ENCODE results near the gene TAGLN3. TPM values are rescaled to one million over a fixed set of nuclear protein-coding genes. Genes with fewer than 3 reads are reported as not detected.

The TAGLN3 gene
- total RNA-seq, 1 donor from 2014 or later: 1.8 TPM

DNA sequence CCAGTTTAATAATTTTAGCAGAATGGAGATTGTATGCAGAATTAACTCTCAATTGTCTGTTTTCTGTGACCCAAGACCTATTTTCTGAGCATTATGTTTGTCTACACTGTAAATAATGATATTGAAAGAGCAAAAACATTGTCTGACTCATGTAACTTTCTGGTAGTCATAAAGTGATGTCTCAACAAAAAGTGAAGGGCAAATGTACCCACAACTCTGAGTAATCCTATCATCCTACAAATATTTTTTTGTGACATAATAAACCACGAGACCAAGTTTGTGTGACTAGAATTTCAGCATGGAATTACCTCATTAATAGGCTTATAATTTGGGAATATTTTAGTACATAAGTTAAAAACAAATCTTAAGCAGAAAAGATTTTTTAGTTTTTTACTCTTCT lies 35.3 kb upstream of the TAGLN3 start:
- H3K36me3 ChIP-seq (ENCODE audit: control insufficient read depth, insufficient read depth, low read length): peaks cover 9% of the 10 kb centered on the region
- no peak overlapping the region for H3K4me3 ChIP-seq (ENCODE audit: low read depth, low read length)
- no peak for FAIRE-seq
- no peaks in the 10 kb centered on the region for H3K27me3 ChIP-seq (ENCODE audit: control insufficient read depth, insufficient read depth, low read length)
- peak; percentile 93 for DNase-seq (ENCODE audit: low read depth)
- TF ChIP-seq, protein P1, sequence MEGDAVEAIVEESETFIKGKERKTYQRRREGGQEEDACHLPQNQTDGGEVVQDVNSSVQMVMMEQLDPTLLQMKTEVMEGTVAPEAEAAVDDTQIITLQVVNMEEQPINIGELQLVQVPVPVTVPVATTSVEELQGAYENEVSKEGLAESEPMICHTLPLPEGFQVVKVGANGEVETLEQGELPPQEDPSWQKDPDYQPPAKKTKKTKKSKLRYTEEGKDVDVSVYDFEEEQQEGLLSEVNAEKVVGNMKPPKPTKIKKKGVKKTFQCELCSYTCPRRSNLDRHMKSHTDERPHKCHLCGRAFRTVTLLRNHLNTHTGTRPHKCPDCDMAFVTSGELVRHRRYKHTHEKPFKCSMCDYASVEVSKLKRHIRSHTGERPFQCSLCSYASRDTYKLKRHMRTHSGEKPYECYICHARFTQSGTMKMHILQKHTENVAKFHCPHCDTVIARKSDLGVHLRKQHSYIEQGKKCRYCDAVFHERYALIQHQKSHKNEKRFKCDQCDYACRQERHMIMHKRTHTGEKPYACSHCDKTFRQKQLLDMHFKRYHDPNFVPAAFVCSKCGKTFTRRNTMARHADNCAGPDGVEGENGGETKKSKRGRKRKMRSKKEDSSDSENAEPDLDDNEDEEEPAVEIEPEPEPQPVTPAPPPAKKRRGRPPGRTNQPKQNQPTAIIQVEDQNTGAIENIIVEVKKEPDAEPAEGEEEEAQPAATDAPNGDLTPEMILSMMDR (IDR thresholded peaks at IDR 0.05; ENCODE audit: insufficient read depth, low read length, severe bottlenecking): no peak

DNA sequence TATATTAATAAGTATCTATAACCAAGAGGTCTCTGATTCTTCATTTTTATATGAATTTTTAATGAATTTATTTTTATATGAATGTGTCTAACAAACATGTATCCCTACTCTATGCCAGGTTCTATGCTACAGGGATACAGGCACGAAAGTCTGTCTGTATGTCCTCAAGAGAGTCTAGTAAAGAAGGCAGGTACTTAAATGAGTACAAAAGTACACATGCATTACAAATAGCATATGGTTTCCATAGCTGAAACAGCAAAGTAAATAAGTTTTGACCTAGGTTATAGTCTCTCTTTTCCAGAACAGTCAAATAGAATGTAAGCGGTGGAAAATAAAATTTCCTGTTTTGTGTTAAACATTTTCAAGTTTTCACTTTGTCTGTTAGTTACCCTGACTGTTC lies 33.2 kb upstream of the TAGLN3 start:
- FAIRE-seq (no peak), DNase-seq (ENCODE audit: low read depth) (no peak)
- peaks cover 8% of the 10 kb centered on the region for H3K36me3 ChIP-seq (ENCODE audit: control insufficient read depth, insufficient read depth, low read length)
- TF ChIP-seq, protein P1 (IDR thresholded peaks at IDR 0.05; ENCODE audit: insufficient read depth, low read length, severe bottlenecking): no peak
- no peaks in the 10 kb centered on the region for H3K27me3 ChIP-seq (ENCODE audit: control insufficient read depth, insufficient read depth, low read length)
- H3K4me3 ChIP-seq (ENCODE audit: low read depth, low read length): no peak overlapping the region

DNA sequence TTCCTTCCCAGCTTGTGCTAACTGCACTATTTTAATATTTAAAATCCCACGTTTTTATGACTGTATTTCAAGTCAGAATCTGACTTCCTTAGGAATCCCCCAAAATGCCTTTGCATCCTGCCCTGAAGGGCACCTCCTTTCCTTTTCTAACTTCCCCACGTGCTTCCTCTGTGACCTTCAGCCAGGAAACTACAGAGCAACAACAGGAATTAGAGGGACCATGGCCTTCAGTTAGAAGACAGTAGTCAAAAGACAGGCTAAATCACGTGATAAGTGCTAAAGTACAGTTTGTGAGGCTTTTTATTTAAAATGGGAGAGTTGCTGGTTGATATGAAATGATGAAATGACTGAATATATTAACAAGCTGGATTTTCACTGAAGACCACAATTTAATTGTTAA lies 31.7 kb upstream of the TAGLN3 start:
- Histone ChIP-seq H3K36me3 (ENCODE audit: control insufficient read depth, insufficient read depth, low read length) (peaks cover 9% of the 10 kb centered on the region), H3K27me3 (ENCODE audit: control insufficient read depth, insufficient read depth, low read length) (no peaks in the 10 kb centered on the region), H3K4me3 (ENCODE audit: low read depth, low read length) (no peak overlapping the region)
- FAIRE-seq: no peak
- TF ChIP-seq, protein P1 (IDR thresholded peaks at IDR 0.05; ENCODE audit: insufficient read depth, low read length, severe bottlenecking): no peak
- no peak for DNase-seq (ENCODE audit: low read depth)

DNA sequence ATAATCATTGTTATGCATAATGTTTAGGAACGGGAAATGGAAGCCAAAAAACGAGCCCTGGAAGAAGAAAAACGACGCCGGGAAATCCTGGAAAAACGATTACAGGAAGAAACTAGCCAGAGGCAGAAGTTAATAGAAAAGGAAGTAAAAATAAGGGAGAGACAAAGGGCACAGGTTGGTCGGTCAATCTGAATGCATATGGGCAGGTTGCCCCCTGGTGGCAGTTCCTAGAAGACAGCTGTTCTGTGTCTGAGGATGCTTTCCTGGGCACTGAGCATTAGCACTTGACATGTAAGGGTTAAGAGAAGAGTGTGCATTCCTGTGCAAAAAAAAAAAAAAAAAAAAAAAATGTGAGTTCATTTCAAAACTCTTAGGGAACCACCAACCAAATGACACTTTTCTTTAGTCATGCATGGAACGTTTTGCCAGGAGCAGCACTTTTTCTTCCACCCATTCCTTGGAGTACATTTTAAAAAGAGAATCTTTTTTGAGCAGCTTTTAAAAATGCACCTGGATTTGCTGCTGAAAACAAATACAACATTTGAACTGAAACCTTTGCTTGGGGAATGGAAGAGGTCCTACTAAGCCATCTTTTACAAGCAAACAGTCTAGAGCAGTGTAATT lies 31.0 kb upstream of the TAGLN3 start:
- TF ChIP-seq, protein P1 (IDR thresholded peaks at IDR 0.05; ENCODE audit: insufficient read depth, low read length, severe bottlenecking): peak; percentile 90
- peaks cover 7% of the 10 kb centered on the region for H3K36me3 ChIP-seq (ENCODE audit: control insufficient read depth, insufficient read depth, low read length)
- peak; percentile 58 for DNase-seq (ENCODE audit: low read depth)

DNA sequence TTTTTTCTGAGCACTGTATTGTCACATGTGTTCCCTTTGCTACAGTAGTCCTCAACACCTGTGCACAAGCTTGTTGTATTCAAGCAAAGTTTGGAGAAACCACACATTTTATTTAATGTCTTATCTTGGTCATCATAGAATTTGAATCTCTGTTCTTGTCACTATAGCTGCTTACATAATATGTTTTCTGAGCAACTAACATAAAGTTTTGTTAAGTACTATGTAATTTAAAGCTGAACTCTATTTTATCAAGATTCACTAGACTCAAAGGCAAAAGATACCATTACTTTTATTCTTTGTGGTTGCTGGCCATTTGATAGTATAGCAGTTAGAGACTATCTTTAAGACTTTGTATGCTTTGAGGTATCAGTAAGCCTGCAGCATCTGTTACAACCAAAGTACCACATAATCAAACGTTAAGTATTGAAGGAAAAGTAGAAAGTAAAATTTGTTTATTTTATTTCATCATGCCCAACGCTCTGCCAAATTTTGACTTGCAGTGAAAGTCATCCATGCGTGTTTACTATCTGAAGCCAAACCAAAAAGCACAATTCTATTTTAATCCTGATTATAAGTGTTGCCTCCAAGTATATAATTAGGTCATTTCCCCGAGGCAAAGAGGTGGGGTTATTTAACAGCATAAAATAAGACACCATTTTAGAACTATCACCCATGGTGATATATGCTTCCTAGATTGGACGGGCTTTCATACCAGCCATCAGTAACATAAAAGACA lies 30.2 kb upstream of the TAGLN3 start:
- Histone ChIP-seq H3K4me3 (ENCODE audit: low read depth, low read length) (no peak overlapping the region), H3K27me3 (ENCODE audit: control insufficient read depth, insufficient read depth, low read length) (no peaks in the 10 kb centered on the region), H3K36me3 (ENCODE audit: control insufficient read depth, insufficient read depth, low read length) (peaks cover 8% of the 10 kb centered on the region)
- DNase-seq (ENCODE audit: low read depth) (no peak), FAIRE-seq (no peak)
- TF ChIP-seq, protein P1 (IDR thresholded peaks at IDR 0.05; ENCODE audit: insufficient read depth, low read length, severe bottlenecking): no peak

More for the DNA sequence above, 31.0 kb upstream of the TAGLN3 start:
- Histone ChIP-seq H3K27me3 (ENCODE audit: control insufficient read depth, insufficient read depth, low read length) (no peaks in the 10 kb centered on the region), H3K4me3 (ENCODE audit: low read depth, low read length) (no peak overlapping the region)
- FAIRE-seq: no peak

Measured in bronchial epithelial cell (primary cell).